Measurements from ENCODE around the gene SEBOX. TPM values are rescaled to one million over a fixed set of nuclear protein-coding genes. Genes with fewer than 3 reads are reported as not detected.
"Not testable (repeated sequence)": the region's sequence is repeated elsewhere in the genome, so short reads cannot be mapped to it uniquely, and the experiment has no call there.

The SEBOX gene
- total and polyA plus RNA-seq, 2 donors (not counting 1 experiment from before 2014, with no cell fraction given), result not detected

DNA sequence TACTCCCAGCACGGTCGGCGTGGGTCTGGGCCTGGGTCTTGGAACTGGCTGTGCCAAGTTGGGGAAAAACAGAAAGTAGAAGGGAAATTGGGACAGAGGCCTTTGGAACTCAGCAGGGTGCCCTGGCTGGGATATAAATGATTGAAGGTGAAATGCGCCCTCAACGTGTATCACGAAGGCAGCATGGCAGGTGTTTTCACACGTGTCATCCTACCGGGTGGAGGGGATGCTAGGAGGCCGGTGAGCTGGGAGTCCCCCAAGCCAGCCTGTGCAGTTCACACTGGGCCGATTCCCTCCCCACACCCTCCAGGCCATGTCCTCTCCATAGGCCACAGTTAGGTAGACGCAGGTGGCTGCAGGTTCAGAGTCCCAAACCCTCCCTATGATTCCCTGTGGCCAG lies 23.5 kb downstream of the SEBOX start:
- H3K4me3 ChIP-seq (replicated peaks in 1 of 4; ENCODE audit: control extremely low read depth in 1 of 4, insufficient read depth in 1 of 4, low read depth in 3 of 4, low read length in 4 of 4), result no peak overlapping the region
- H3K79me2 ChIP-seq (ENCODE audit: control insufficient read depth, insufficient read depth, low read length), result peaks cover 24% of the 10 kb centered on the region
- H3K4me2 ChIP-seq (ENCODE audit: extremely low read depth, insufficient read depth, low read length), result no peak overlapping the region
- H4K20me1 ChIP-seq (ENCODE audit: control insufficient read depth, extremely low read depth, insufficient read depth, low read length), result no peaks in the 10 kb centered on the region
- TF ChIP-seq, protein P1, sequence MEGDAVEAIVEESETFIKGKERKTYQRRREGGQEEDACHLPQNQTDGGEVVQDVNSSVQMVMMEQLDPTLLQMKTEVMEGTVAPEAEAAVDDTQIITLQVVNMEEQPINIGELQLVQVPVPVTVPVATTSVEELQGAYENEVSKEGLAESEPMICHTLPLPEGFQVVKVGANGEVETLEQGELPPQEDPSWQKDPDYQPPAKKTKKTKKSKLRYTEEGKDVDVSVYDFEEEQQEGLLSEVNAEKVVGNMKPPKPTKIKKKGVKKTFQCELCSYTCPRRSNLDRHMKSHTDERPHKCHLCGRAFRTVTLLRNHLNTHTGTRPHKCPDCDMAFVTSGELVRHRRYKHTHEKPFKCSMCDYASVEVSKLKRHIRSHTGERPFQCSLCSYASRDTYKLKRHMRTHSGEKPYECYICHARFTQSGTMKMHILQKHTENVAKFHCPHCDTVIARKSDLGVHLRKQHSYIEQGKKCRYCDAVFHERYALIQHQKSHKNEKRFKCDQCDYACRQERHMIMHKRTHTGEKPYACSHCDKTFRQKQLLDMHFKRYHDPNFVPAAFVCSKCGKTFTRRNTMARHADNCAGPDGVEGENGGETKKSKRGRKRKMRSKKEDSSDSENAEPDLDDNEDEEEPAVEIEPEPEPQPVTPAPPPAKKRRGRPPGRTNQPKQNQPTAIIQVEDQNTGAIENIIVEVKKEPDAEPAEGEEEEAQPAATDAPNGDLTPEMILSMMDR (conservative IDR thresholded peaks at IDR 0.05 in 1 of 2, IDR thresholded peaks at IDR 0.05 in 1 of 2; ENCODE audit: low read depth in 1 of 2, low read length in 2 of 2), result no peak
- no peak for TF ChIP-seq EZH2 (IDR thresholded peaks at IDR 0.05; ENCODE audit: low read length, missing control alignments)
- H3K4me1 ChIP-seq (ENCODE audit: control insufficient read depth, extremely low read depth, insufficient read depth, low read length), result peaks cover 14% of the 10 kb centered on the region
- H3K9me3 ChIP-seq (ENCODE audit: control insufficient read depth, insufficient read depth, low read depth, low read length), result no peaks in the 10 kb centered on the region
- no peaks in the 10 kb centered on the region for H3K27me3 ChIP-seq (ENCODE audit: control insufficient read depth, insufficient read depth, low read length)
- H3K9ac ChIP-seq (ENCODE audit: insufficient read depth, low read length), result no peak overlapping the region
- no peak overlapping the region for H2AFZ ChIP-seq (ENCODE audit: low read length)
- peaks cover 36% of the 10 kb centered on the region for H3K36me3 ChIP-seq (ENCODE audit: control insufficient read depth, insufficient read depth, low read length)
- H3K27ac ChIP-seq (ENCODE audit: insufficient read depth, low read length), result no peak overlapping the region
- no peak for DNase-seq (ENCODE audit: low read depth in 2 of 2)

DNA sequence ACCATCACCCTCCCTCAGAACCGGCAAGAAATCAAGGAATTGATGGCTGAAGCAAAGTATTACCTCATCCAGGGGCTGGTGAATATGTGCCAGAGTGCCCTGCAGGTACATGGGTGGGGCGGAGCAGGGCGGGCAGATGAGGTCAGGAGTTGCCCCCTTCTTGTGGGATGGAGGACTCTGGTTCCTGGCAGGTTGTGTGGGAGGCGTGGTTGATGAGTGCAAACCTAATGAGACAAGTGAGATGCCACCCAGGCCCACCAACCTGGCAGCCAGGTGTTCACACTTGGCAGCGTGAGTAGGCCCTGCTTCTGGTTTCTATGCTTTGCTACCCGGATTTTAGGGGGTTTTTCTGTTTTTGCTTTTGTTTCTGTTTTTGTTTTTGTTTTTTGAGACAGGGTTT lies 24.6 kb downstream of the SEBOX start:
- peaks cover 32% of the 10 kb centered on the region for H3K79me2 ChIP-seq (ENCODE audit: control insufficient read depth, insufficient read depth, low read length)
- H4K20me1 ChIP-seq (ENCODE audit: control insufficient read depth, extremely low read depth, insufficient read depth, low read length), result no peaks in the 10 kb centered on the region
- H3K27me3 ChIP-seq (ENCODE audit: control insufficient read depth, insufficient read depth, low read length), result no peaks in the 10 kb centered on the region
- DNase-seq (ENCODE audit: low read depth in 2 of 2), result no peak
- no peaks in the 10 kb centered on the region for H3K9me3 ChIP-seq (ENCODE audit: control insufficient read depth, insufficient read depth, low read depth, low read length)
- H3K4me1 ChIP-seq (ENCODE audit: control insufficient read depth, extremely low read depth, insufficient read depth, low read length), result peaks cover 10% of the 10 kb centered on the region
- H3K9ac ChIP-seq (ENCODE audit: insufficient read depth, low read length), result no peak overlapping the region
- no peak overlapping the region for H3K27ac ChIP-seq (ENCODE audit: insufficient read depth, low read length)
- no peak overlapping the region for H2AFZ ChIP-seq (ENCODE audit: low read length)
- H3K36me3 ChIP-seq (ENCODE audit: control insufficient read depth, insufficient read depth, low read length), result peaks cover 33% of the 10 kb centered on the region
- H3K4me3 ChIP-seq (replicated peaks in 1 of 4; ENCODE audit: control extremely low read depth in 1 of 4, insufficient read depth in 1 of 4, low read depth in 3 of 4, low read length in 4 of 4), result no peak overlapping the region
- H3K4me2 ChIP-seq (ENCODE audit: extremely low read depth, insufficient read depth, low read length), result no peak overlapping the region
- TF ChIP-seq EZH2 (IDR thresholded peaks at IDR 0.05; ENCODE audit: low read length, missing control alignments), result no peak
- TF ChIP-seq, protein P1 (conservative IDR thresholded peaks at IDR 0.05 in 1 of 2, IDR thresholded peaks at IDR 0.05 in 1 of 2; ENCODE audit: low read depth in 1 of 2, low read length in 2 of 2), result no peak

DNA sequence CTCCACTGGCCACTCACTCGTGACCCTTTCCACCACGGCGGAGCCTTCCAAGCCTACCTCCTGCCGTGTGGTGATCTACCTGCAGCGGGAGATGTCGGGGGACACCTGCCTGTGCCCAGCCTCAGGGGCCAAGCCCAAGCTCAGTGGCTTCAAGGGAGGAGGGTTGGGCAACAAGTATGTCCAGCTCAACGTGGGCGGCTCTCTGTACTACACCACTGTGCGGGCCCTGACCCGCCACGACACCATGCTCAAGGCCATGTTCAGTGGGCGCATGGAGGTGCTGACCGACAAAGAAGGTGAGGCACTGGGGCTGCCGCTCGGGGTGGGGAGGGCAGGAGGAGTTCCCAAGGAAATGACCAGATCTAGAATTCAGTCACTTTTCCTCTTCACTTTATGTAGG lies 25.6 kb downstream of the SEBOX start:
- no peak overlapping the region for H3K9ac ChIP-seq (ENCODE audit: insufficient read depth, low read length)
- peaks cover 11% of the 10 kb centered on the region for H3K4me1 ChIP-seq (ENCODE audit: control insufficient read depth, extremely low read depth, insufficient read depth, low read length)
- no peak overlapping the region for H2AFZ ChIP-seq (ENCODE audit: low read length)
- no peak for TF ChIP-seq EZH2 (IDR thresholded peaks at IDR 0.05; ENCODE audit: low read length, missing control alignments)
- TF ChIP-seq, protein P1 (conservative IDR thresholded peaks at IDR 0.05 in 1 of 2, IDR thresholded peaks at IDR 0.05 in 1 of 2; ENCODE audit: low read depth in 1 of 2, low read length in 2 of 2), result no peak
- H4K20me1 ChIP-seq (ENCODE audit: control insufficient read depth, extremely low read depth, insufficient read depth, low read length), result no peaks in the 10 kb centered on the region
- no peak overlapping the region for H3K4me3 ChIP-seq (replicated peaks in 1 of 4; ENCODE audit: control extremely low read depth in 1 of 4, insufficient read depth in 1 of 4, low read depth in 3 of 4, low read length in 4 of 4)
- H3K79me2 ChIP-seq (ENCODE audit: control insufficient read depth, insufficient read depth, low read length), result peaks cover 38% of the 10 kb centered on the region
- no peak overlapping the region for H3K27ac ChIP-seq (ENCODE audit: insufficient read depth, low read length)
- DNase-seq (ENCODE audit: low read depth in 2 of 2), result no peak
- no peak overlapping the region for H3K4me2 ChIP-seq (ENCODE audit: extremely low read depth, insufficient read depth, low read length)
- H3K36me3 ChIP-seq (ENCODE audit: control insufficient read depth, insufficient read depth, low read length), result peaks cover 29% of the 10 kb centered on the region
- H3K9me3 ChIP-seq (ENCODE audit: control insufficient read depth, insufficient read depth, low read depth, low read length), result no peaks in the 10 kb centered on the region
- H3K27me3 ChIP-seq (ENCODE audit: control insufficient read depth, insufficient read depth, low read length), result no peaks in the 10 kb centered on the region

DNA sequence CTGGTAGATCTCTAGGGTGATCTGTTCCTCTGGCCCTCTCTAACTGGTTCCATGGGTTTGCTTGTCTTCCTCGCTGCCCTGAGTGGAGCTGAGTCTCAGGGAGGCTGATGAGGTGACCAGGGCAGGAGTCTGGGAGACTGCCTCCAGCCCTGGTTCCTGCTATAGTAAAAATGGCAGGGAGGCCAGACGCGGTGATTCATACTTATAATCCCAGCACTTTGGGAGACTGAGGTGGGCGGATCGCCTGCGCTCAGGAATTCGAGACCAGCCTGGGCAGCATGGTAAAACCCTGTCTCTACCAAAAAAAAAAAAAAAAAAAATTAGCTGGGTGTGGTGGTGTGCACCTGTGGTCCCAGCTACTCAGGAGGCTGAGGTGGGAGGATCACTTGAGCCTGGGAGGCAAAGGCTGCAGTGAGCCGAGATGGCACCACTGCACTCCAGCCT lies 26.2 kb downstream of the SEBOX start:
- DNase-seq (ENCODE audit: low read depth in 2 of 2); H3K9ac ChIP-seq (ENCODE audit: insufficient read depth, low read length); H3K27me3 ChIP-seq (ENCODE audit: control insufficient read depth, insufficient read depth, low read length); H3K4me3 ChIP-seq (replicated peaks in 1 of 4; ENCODE audit: control extremely low read depth in 1 of 4, insufficient read depth in 1 of 4, low read depth in 3 of 4, low read length in 4 of 4); H2AFZ ChIP-seq (ENCODE audit: low read length); H4K20me1 ChIP-seq (ENCODE audit: control insufficient read depth, extremely low read depth, insufficient read depth, low read length); H3K9me3 ChIP-seq (ENCODE audit: control insufficient read depth, insufficient read depth, low read depth, low read length): not testable (repeated sequence)
- peak overlapping the region; percentile 3 for H3K4me2 ChIP-seq (ENCODE audit: extremely low read depth, insufficient read depth, low read length)
- peaks cover 44% of the 10 kb centered on the region for H3K79me2 ChIP-seq (ENCODE audit: control insufficient read depth, insufficient read depth, low read length)
- peaks cover 17% of the 10 kb centered on the region for H3K4me1 ChIP-seq (ENCODE audit: control insufficient read depth, extremely low read depth, insufficient read depth, low read length)
- H3K27ac ChIP-seq (ENCODE audit: insufficient read depth, low read length), result peak overlapping the region; percentile 33
- peaks cover 23% of the 10 kb centered on the region for H3K36me3 ChIP-seq (ENCODE audit: control insufficient read depth, insufficient read depth, low read length)

Data from fibroblast of lung (primary cell).